Measurements from ENCODE around the gene AGXT2.

The AGXT2 gene

GRCh38 chr5:34957857-34958690, 89.7 kb downstream of the AGXT2 start:
- no peak for DNase-seq

GRCh38 chr5:34957321-34957720, 90.4 kb downstream of the AGXT2 start:
- DNase-seq = no peak
